AG10803 (cell line): Measurements from ENCODE around the gene SOS1.

Experiments used
- DNase-seq: peaks from one replicate; pipeline ENCODE4 v3.0.0; 2010; ENCODE audit warnings: low read depth
- H3K4me3 ChIP-seq: 2 replicates; pipeline ENCODE4 v1.5.1; 2011; ENCODE audit warnings: mild to moderate bottlenecking, low read length, control low read depth
- CTCF ChIP-seq: conservative IDR thresholded peaks from 2 replicates; pipeline ENCODE4 v1.5.1; 2011; ENCODE audit warnings: mild to moderate bottlenecking, low read length, control low read depth, inconsistent platforms

SOS1 gene

GRCh38 chr2:39123436-39123999 lies 2.7 kb upstream of the SOS1 start:
- no peak for DNase-seq
- TF ChIP-seq CTCF = no peak
- peak overlapping the region; percentile 80 for H3K4me3 ChIP-seq

GRCh38 chr2:39121523-39122063 lies 742 bp upstream of the SOS1 start:
- DNase-seq = no peak
- peak overlapping the region; percentile 83 for H3K4me3 ChIP-seq
- TF ChIP-seq CTCF = no peak

- peak overlapping the region; percentile 83 for H3K4me3 ChIP-seq
- no peak for TF ChIP-seq CTCF
- DNase-seq = no peak
Measured at GRCh38 chr2:39120521-39120770, 405 bp downstream of the SOS1 start.

GRCh38 chr2:39119732-39120520 lies 925 bp downstream of the SOS1 start:
- H3K4me3 ChIP-seq = peak overlapping the region; percentile 83
- peak; percentile 50 for DNase-seq
- no peak for TF ChIP-seq CTCF

- DNase-seq = no peak
- TF ChIP-seq CTCF = no peak; the same call in 1 of the 2 replicates
- H3K4me3 ChIP-seq = peak overlapping the region; percentile 83
Measured at GRCh38 chr2:39118786-39119499, 1.9 kb downstream of the SOS1 start.

GRCh38 chr2:39115556-39115955 lies 5.3 kb downstream of the SOS1 start:
- no peak for DNase-seq
- no peak for TF ChIP-seq CTCF
- no peak overlapping the region for H3K4me3 ChIP-seq
